Measurements from ENCODE around the gene KITLG. TPM values are rescaled to one million over a fixed set of nuclear protein-coding genes. Genes with fewer than 3 reads are reported as not detected.
A peak's percentile ranks its signal among the peaks of the same experiment; 100 is the strongest.

KITLG gene
- total RNA-seq, 1 experiment from 2014 or later, result 14.9 TPM

GRCh38 chr12:88493636-88494035, 86.6 kb downstream of the KITLG start:
- H3K36me3 ChIP-seq (ENCODE audit: low read depth, low read length), result 0 out of 2 replicates have a peak, but pooled peaks cover 3% of the 10 kb centered on the region
- H3K27ac ChIP-seq (ENCODE audit: low read length), result peak overlapping the region; percentile 61
- POLR2A ChIA-PET (ENCODE audit: unreplicated experiment), result no interaction called here
- peak overlapping the region; percentile 44 for H3K4me2 ChIP-seq (ENCODE audit: low read length)
- no TSS peak for BruUV-seq (replicated peaks)
- no peak overlapping the region for H2AFZ ChIP-seq (ENCODE audit: low read length)
- CTCF ChIA-PET, result no interaction called here
- no peaks in the 10 kb centered on the region for H3K79me2 ChIP-seq (ENCODE audit: low read length)
- no peak for TF ChIP-seq EZH2 (IDR thresholded peaks at IDR 0.05; ENCODE audit: low read length, unreplicated experiment)
- intact Hi-C loops (cut with micrococcal nuclease), result loop anchor here (2.0 to 5.0 kb wide), 3 partner anchors 15 to 246 kb away; no protein-coding TSS in a partner anchor
- no peaks in the 10 kb centered on the region for H3K9me3 ChIP-seq (ENCODE audit: low read length)
- peaks cover 40% of the 10 kb centered on the region for H3K4me1 ChIP-seq (ENCODE audit: insufficient read depth, low read length)
- no peaks in the 10 kb centered on the region for H3K27me3 ChIP-seq (ENCODE audit: low read length)
- H3F3A ChIP-seq (ENCODE audit: low read length, unreplicated experiment), result no peaks in the 10 kb centered on the region
- H4K20me1 ChIP-seq (ENCODE audit: low read length), result no peaks in the 10 kb centered on the region
- ATAC-seq, result peak; percentile 73
- no peak overlapping the region for H3K9ac ChIP-seq (ENCODE audit: low read length)
- H3K9me2 ChIP-seq (replicated peaks; ENCODE audit: low read length), result no peaks in the 10 kb centered on the region
- peak; percentile 95 for DNase-seq
- 0 out of 2 replicates have a peak overlapping the region, but pooled peaks have one; percentile 21 for H3K4me3 ChIP-seq (ENCODE audit: low read length)

GRCh38 chr12:88490425-88490824, 89.8 kb downstream of the KITLG start:
- Histone ChIP-seq H3K4me1 (ENCODE audit: insufficient read depth, low read length) (peaks cover 25% of the 10 kb centered on the region), H3K9me2 (replicated peaks; ENCODE audit: low read length) (no peaks in the 10 kb centered on the region), H3K9me3 (ENCODE audit: low read length) (no peaks in the 10 kb centered on the region), H3K4me3 (ENCODE audit: low read length) (no peak overlapping the region), H3K27me3 (ENCODE audit: low read length) (no peaks in the 10 kb centered on the region), H4K20me1 (ENCODE audit: low read length) (no peaks in the 10 kb centered on the region), H3K36me3 (ENCODE audit: low read depth, low read length) (0 out of 2 replicates have a peak, but pooled peaks cover under 1% of the 10 kb centered on the region), H3K4me2 (ENCODE audit: low read length) (no peak overlapping the region), H3K9ac (ENCODE audit: low read length) (no peak overlapping the region), H3K79me2 (ENCODE audit: low read length) (no peaks in the 10 kb centered on the region), H3K27ac (ENCODE audit: low read length) (no peak overlapping the region), H3F3A (ENCODE audit: low read length, unreplicated experiment) (no peaks in the 10 kb centered on the region), H2AFZ (ENCODE audit: low read length) (no peak overlapping the region)
- DNase-seq (no peak), ATAC-seq (no peak)
- no TSS peak for BruUV-seq (replicated peaks)
- CTCF ChIA-PET, result no interaction called here
- no peak for TF ChIP-seq CTCF (conservative IDR thresholded peaks at IDR 0.05; ENCODE audit: low read depth, low read length)
- no peak for TF ChIP-seq EZH2 (IDR thresholded peaks at IDR 0.05; ENCODE audit: low read length, unreplicated experiment)
- TF ChIP-seq EZH2phosphoT487 (IDR thresholded peaks at IDR 0.05; ENCODE audit: borderline replicate concordance, low read length), result no peak
- POLR2A ChIA-PET (ENCODE audit: unreplicated experiment), result no interaction called here
- intact Hi-C loops (cut with micrococcal nuclease), result loop anchor here (5.0 kb wide), 2 partner anchors 88 to 243 kb away; no protein-coding TSS in a partner anchor

GRCh38 chr12:88472775-88473174, 107.5 kb downstream of the KITLG start:
- no peaks in the 10 kb centered on the region for H3K36me3 ChIP-seq (ENCODE audit: low read depth, low read length)
- no peak overlapping the region for H3K27ac ChIP-seq (ENCODE audit: low read length)
- ATAC-seq (no peak; the same call in 1 of the 2 replicates), DNase-seq (peak; percentile 61)
- no peaks in the 10 kb centered on the region for H3F3A ChIP-seq (ENCODE audit: low read length, unreplicated experiment)
- H2AFZ ChIP-seq (ENCODE audit: low read length), result no peak overlapping the region
- ChIA-PET CTCF (no interaction called here), POLR2A (ENCODE audit: unreplicated experiment) (no interaction called here)
- no peak overlapping the region for H3K9ac ChIP-seq (ENCODE audit: low read length)
- no peaks in the 10 kb centered on the region for H3K9me3 ChIP-seq (ENCODE audit: low read length)
- H4K20me1 ChIP-seq (ENCODE audit: low read length), result no peaks in the 10 kb centered on the region
- intact Hi-C loops (cut with micrococcal nuclease), result no loop called here
- no peak overlapping the region for H3K4me3 ChIP-seq (ENCODE audit: low read length)
- BruUV-seq (replicated peaks), result no TSS peak
- no peaks in the 10 kb centered on the region for H3K27me3 ChIP-seq (ENCODE audit: low read length)
- TF ChIP-seq EZH2phosphoT487 (IDR thresholded peaks at IDR 0.05; ENCODE audit: borderline replicate concordance, low read length) (no peak), EZH2 (IDR thresholded peaks at IDR 0.05; ENCODE audit: low read length, unreplicated experiment) (no peak), CTCF (conservative IDR thresholded peaks at IDR 0.05; ENCODE audit: low read depth, low read length) (no peak)
- no peaks in the 10 kb centered on the region for H3K79me2 ChIP-seq (ENCODE audit: low read length)
- peaks cover 21% of the 10 kb centered on the region for H3K4me1 ChIP-seq (ENCODE audit: insufficient read depth, low read length)
- no peaks in the 10 kb centered on the region for H3K9me2 ChIP-seq (replicated peaks; ENCODE audit: low read length)
- H3K4me2 ChIP-seq (ENCODE audit: low read length), result no peak overlapping the region

All from PC-3 (cell line).